A549 (cell line): ENCODE results near the gene MED10. TPM values are rescaled to one million over a fixed set of nuclear protein-coding genes. Genes with fewer than 3 reads are reported as not detected.

ENCODE experiments used
- ATAC-seq, 2 experiments: fragments of 200-7000 bp in 1 of 2; fragments of >200 bp in 1 of 2; cut with Nextera tagmentation in 1 of 2; cut with Tn5 transposase in 1 of 2; 3 replicates each; pipeline versions ENCODE4 v1.8.0 to v1.9.1; 2018 to 2020; ENCODE audit warnings: mild to moderate bottlenecking in 1 of 2, moderate library complexity in 1 of 2
- CTCF ChIA-PET: fragments of 300-600 bp; sonication (Branson Sonifier 250); formaldehyde crosslinking; extraction: SDS; loops from one replicate; lab custom pipeline; 2021; ENCODE audit warnings: antibody characterized with exemption, inconsistent platforms; lab: Yijun Ruan, JAX
- POLR2A ChIA-PET: fragments of 350-600 bp; formaldehyde crosslinking; extraction: SDS; loops from one replicate; lab custom pipeline; 2021; ENCODE audit warnings: antibody characterized with exemption, inconsistent platforms; lab: Yijun Ruan, JAX
- DNase-seq, 2 experiments: peaks; one replicate each; pipeline versions ENCODE4 v3.0.0 to v3.0.0-alpha.2; 2011 to 2016; ENCODE audit warnings: low read depth in 1 of 2, low spot score in 1 of 2
- FAIRE-seq: peaks from 2 replicates; lab custom pipeline; 2011; peaks lifted over from hg19 to GRCh38; lab: Jason Lieb, UNC
- H3K27ac ChIP-seq, 2 experiments: fragments of >200 bp; sonication (Bioruptor Twin); formaldehyde crosslinking; 3 replicates each; pipeline ENCODE4 v1.5.1; 2016 to 2017
- H3K4me1 ChIP-seq: fragments of >200 bp; sonication (Bioruptor Twin); formaldehyde crosslinking; 3 replicates; pipeline ENCODE4 v1.6.1; 2016
- H3K4me2 ChIP-seq: fragments of >200 bp; sonication (Bioruptor Twin); formaldehyde crosslinking; 3 replicates; pipeline ENCODE4 v1.6.1; 2016
- H3K4me3 ChIP-seq: fragments of >200 bp; sonication (Bioruptor Twin); formaldehyde crosslinking; 3 replicates; pipeline ENCODE4 v1.5.1; 2016
- H3K9me3 ChIP-seq: fragments of >200 bp; sonication (Bioruptor Twin); formaldehyde crosslinking; 3 replicates; pipeline ENCODE4 v1.6.1; 2016
- BHLHE40 ChIP-seq: IDR thresholded peaks from 2 replicates; pipeline ENCODE4 v1.6.1; 2012; ENCODE audit warnings: low read depth, low read length, inconsistent platforms
- CBX8 ChIP-seq: fragments of 200-600 bp; sonication (generic); IDR thresholded peaks from 2 replicates; pipeline ENCODE4 v1.6.1; 2016
- CHD2 ChIP-seq: fragments of 150-350 bp; IDR thresholded peaks from 2 replicates; pipeline ENCODE4 v1.6.1; 2014; ENCODE audit warnings: low read length; ENCODE audit not compliant: partially characterized antibody
- CTCF ChIP-seq: fragments of >200 bp; sonication (Bioruptor Twin); formaldehyde crosslinking; IDR thresholded peaks from 3 replicates; pipeline ENCODE4 v1.5.1; 2016
- EHF ChIP-seq: fragments of 250-450 bp; sonication (Bioruptor Pico); IDR thresholded peaks from 2 replicates; pipeline ENCODE4 v1.5.0; 2020; ENCODE audit warnings: mild to moderate bottlenecking
- FOSL2 ChIP-seq, 2 experiments: fragments of 450-650 bp in 1 of 2; fragments of >200 bp in 1 of 2; sonication (Bioruptor Twin) in 1 of 2; formaldehyde crosslinking; IDR thresholded peaks; 2 replicates each; pipeline versions ENCODE4 v1.5.0 to v1.6.1; 2016 to 2020; ENCODE audit warnings: mild to moderate bottlenecking in 1 of 2, moderate library complexity in 1 of 2
- GATA3 ChIP-seq: IDR thresholded peaks from 2 replicates; pipeline ENCODE4 v1.6.1; 2012; ENCODE audit warnings: borderline replicate concordance
- HES2 ChIP-seq: fragments of >200 bp; sonication (Bioruptor Twin); formaldehyde crosslinking; IDR thresholded peaks from 2 replicates; pipeline ENCODE4 v1.6.1; 2016
- HMGXB4 ChIP-seq: fragments of 250-450 bp; sonication (Bioruptor Pico); IDR thresholded peaks from 2 replicates; pipeline ENCODE4 v1.5.0; 2021; ENCODE audit warnings: mild to moderate bottlenecking, moderate library complexity, borderline replicate concordance
- HOXB13 ChIP-seq: fragments of 250-450 bp; sonication (Bioruptor Pico); IDR thresholded peaks from 2 replicates; pipeline ENCODE4 v1.5.0; 2020; ENCODE audit warnings: low read depth, mild to moderate bottlenecking, moderate library complexity
- KDM1A ChIP-seq: fragments of 200-600 bp; sonication (generic); IDR thresholded peaks from 2 replicates; pipeline ENCODE4 v1.6.1; 2016; ENCODE audit warnings: low read depth, mild to moderate bottlenecking
- KDM5A ChIP-seq: fragments of 200-600 bp; sonication (generic); IDR thresholded peaks from 2 replicates; pipeline ENCODE4 v1.6.1; 2016; ENCODE audit warnings: antibody characterized with exemption, mild to moderate bottlenecking
- MAFK ChIP-seq: fragments of 450-650 bp; IDR thresholded peaks from 2 replicates; pipeline ENCODE4 v1.6.1; 2014; ENCODE audit not compliant: partially characterized antibody
- MYC ChIP-seq: IDR thresholded peaks from 2 replicates; pipeline ENCODE4 v1.6.1; 2012; ENCODE audit warnings: mild to moderate bottlenecking, inconsistent platforms, low read length, improper control_type of control experiment, borderline replicate concordance
- PBX3 ChIP-seq: IDR thresholded peaks from 2 replicates; pipeline ENCODE4 v1.6.1; 2012
- RCOR1 ChIP-seq: fragments of 150-350 bp; IDR thresholded peaks from 2 replicates; pipeline ENCODE4 v1.6.1; 2014; ENCODE audit warnings: antibody characterized with exemption, low read length, low read depth
- REST ChIP-seq: fragments of 200-600 bp; sonication (generic); IDR thresholded peaks from 2 replicates; pipeline ENCODE4 v1.6.1; 2016; ENCODE audit warnings: antibody characterized with exemption, mild to moderate bottlenecking, moderate library complexity
- RFX5 ChIP-seq: fragments of 450-650 bp; IDR thresholded peaks from 2 replicates; pipeline ENCODE4 v1.7.1; 2014; ENCODE audit warnings: antibody characterized with exemption, mild to moderate bottlenecking, moderate library complexity
- SMC3 ChIP-seq: fragments of >200 bp; sonication (Bioruptor Twin); formaldehyde crosslinking; IDR thresholded peaks from 3 replicates; pipeline ENCODE4 v1.6.1; 2018; ENCODE audit warnings: inconsistent platforms
- TFCP2L1 ChIP-seq: fragments of 250-450 bp; sonication (Bioruptor Pico); IDR thresholded peaks from 2 replicates; pipeline ENCODE4 v1.5.0; 2021; ENCODE audit warnings: mild to moderate bottlenecking
- ZC3H11A ChIP-seq: fragments of 450-650 bp; IDR thresholded peaks from 2 replicates; pipeline ENCODE4 v1.6.1; 2014; ENCODE audit warnings: antibody characterized with exemption, mild to moderate bottlenecking
- ZFP36 ChIP-seq: fragments of 450-650 bp; IDR thresholded peaks from 2 replicates; pipeline ENCODE4 v1.6.1; 2014; ENCODE audit warnings: borderline replicate concordance; ENCODE audit not compliant: partially characterized antibody
- WGBS: methylation state at CpG from one replicate; pipeline ENCODE4 v1.1.6; 2017; ENCODE audit errors: missing lambda C conversion rate; 5-methylcytosine and 5-hydroxymethylcytosine counted together
- polyA plus RNA-seq, 4 experiments: library from polyadenylated mRNA; depleted of rRNA in 3 of 4; stranded (reverse); fragments of >200 nt; fragmentation: RNase III in 1 of 4; extraction: RNeasy Plus Mini Kit Qiagen cat#74134 plus additional on column Dnase treatment in 1 of 4; gene quantifications; 2 replicates in 3 of 4; 3 replicates in 1 of 4; pipeline ENCODE4 v1.2.3, GENCODE V29; 2011 to 2017

Gene MED10
- polyA plus RNA-seq, 2 of the 4 experiments (the other 2 are of a cell fraction), result 56.7 to 59.4 TPM

GRCh38 chr5:6395621-6396020, 17.3 kb upstream of the MED10 start (continued):
- TF ChIP-seq HES2 (no peak), EHF (no peak), KDM1A (no peak)

GRCh38 chr5:6395102-6395445, 16.7 kb upstream of the MED10 start:
- Histone ChIP-seq H3K9me3 (peaks cover 9% of the 10 kb centered on the region; the same call in 2 of the 3 replicates), H3K4me3 (no peak overlapping the region), H3K4me1 (no peaks in the 10 kb centered on the region), H3K4me2 (no peak overlapping the region), H3K27ac (no peak overlapping the region)
- DNase-seq, result no peak
- POLR2A ChIA-PET, result no interaction called here
- FAIRE-seq, result no peak
- TF ChIP-seq ZFP36 (no peak), KDM1A (no peak), RFX5 (no peak), ZC3H11A (no peak), CHD2 (no peak), MYC (no peak), FOSL2 (IDR thresholded peaks at IDR 0.05) (no peak), FOSL2 (CRISPR knock-in tag; IDR thresholded peaks at IDR 0.05) (no peak), REST (no peak), CBX8 (no peak), MAFK (no peak), HMGXB4 (CRISPR knock-in tag) (no peak), CTCF (no peak), TFCP2L1 (CRISPR knock-in tag) (no peak), RCOR1 (no peak), GATA3 (no peak), BHLHE40 (no peak), HOXB13 (CRISPR knock-in tag) (no peak), PBX3 (no peak), KDM5A (no peak), SMC3 (no peak)
- no peak for ATAC-seq
- WGBS, result 24% methylated on average over 6 of the region's 7 CpGs
- CTCF ChIA-PET, result interaction anchor here (1.1 kb wide), 1 partner anchor 40 kb away, joined by 3 read pairs; no protein-coding TSS in a partner anchor
